H9 (cell line): Measurements from ENCODE around the gene CNNM2. TPM values are rescaled to one million over a fixed set of nuclear protein-coding genes. Genes with fewer than 3 reads are reported as not detected.

Source experiments
- DNase-seq: peaks from one replicate; pipeline ENCODE4 v3.0.0-alpha.2; 2017
- H2AFZ ChIP-seq: one replicate; pipeline ENCODE4 v1.6.1; 2013; ENCODE audit warnings: mild to moderate bottlenecking, low read length, control low read depth, moderate library complexity
- H2AK5ac ChIP-seq: 2 replicates; pipeline ENCODE4 v1.6.1; 2013; ENCODE audit warnings: low read length, control low read depth, mixed read lengths; ENCODE audit not compliant: insufficient read length
- H2BK120ac ChIP-seq: one replicate; pipeline ENCODE4 v1.6.1; 2013; ENCODE audit warnings: low read depth, mild to moderate bottlenecking, low read length, control low read depth, inconsistent platforms; ENCODE audit not compliant: poor library complexity, severe bottlenecking
- H2BK12ac ChIP-seq: 2 replicates; pipeline ENCODE4 v1.6.1; 2013; ENCODE audit warnings: low read length, control low read depth, mixed read lengths, low read depth; ENCODE audit not compliant: insufficient read length
- H2BK15ac ChIP-seq: 2 replicates; pipeline ENCODE4 v1.6.1; 2013; ENCODE audit warnings: low read depth, low read length, control low read depth
- H2BK20ac ChIP-seq: one replicate; pipeline ENCODE4 v1.6.1; 2013; ENCODE audit warnings: low read depth, mild to moderate bottlenecking, low read length, control low read depth, inconsistent platforms; ENCODE audit not compliant: poor library complexity, severe bottlenecking
- H2BK5ac ChIP-seq: 2 replicates; pipeline ENCODE4 v1.6.1; 2013; ENCODE audit warnings: low read length, control low read depth, mixed read lengths; ENCODE audit not compliant: insufficient read length
- H3K14ac ChIP-seq: 2 replicates; pipeline ENCODE4 v1.6.1; 2013; ENCODE audit warnings: low read length, control low read depth; ENCODE audit not compliant: insufficient read depth
- H3K18ac ChIP-seq: 2 replicates; pipeline ENCODE4 v1.6.1; 2013; ENCODE audit warnings: low read depth, mild to moderate bottlenecking, mixed read lengths, low read length, control low read depth; ENCODE audit not compliant: insufficient read length
- H3K23ac ChIP-seq: 2 replicates; pipeline ENCODE4 v1.6.1; 2013; ENCODE audit warnings: low read length, control low read depth, mixed read lengths, low read depth; ENCODE audit not compliant: insufficient read length
- H3K23me2 ChIP-seq: 2 replicates; pipeline ENCODE4 v1.6.1; 2013; ENCODE audit warnings: low read depth, mild to moderate bottlenecking, mixed read lengths, low read length, control low read depth; ENCODE audit not compliant: insufficient read length, poor library complexity, severe bottlenecking
- H3K27ac ChIP-seq: 2 replicates; pipeline ENCODE4 v1.5.1; 2013; ENCODE audit warnings: low read length, control low read depth, mixed read lengths, low read depth; ENCODE audit not compliant: insufficient read length
- H3K27me3 ChIP-seq: 2 replicates; pipeline ENCODE4 v1.6.1; 2013; ENCODE audit warnings: low read length, control low read depth, inconsistent platforms; ENCODE audit not compliant: insufficient read depth
- H3K4ac ChIP-seq: 2 replicates; pipeline ENCODE4 v1.6.1; 2013; ENCODE audit warnings: low read depth, mild to moderate bottlenecking, control low read depth, inconsistent platforms, low read length, moderate library complexity
- H3K4me1 ChIP-seq: 2 replicates; pipeline ENCODE4 v1.6.1; 2013; ENCODE audit warnings: low read length, control low read depth, inconsistent platforms; ENCODE audit not compliant: insufficient read depth
- H3K4me2 ChIP-seq: 2 replicates; pipeline ENCODE4 v1.6.1; 2013; ENCODE audit warnings: low read length, control low read depth, mixed read lengths; ENCODE audit not compliant: insufficient read length, insufficient read depth
- H3K56ac ChIP-seq: 2 replicates; pipeline ENCODE4 v1.6.1; 2013; ENCODE audit warnings: low read depth, mild to moderate bottlenecking, mixed read lengths, low read length, control low read depth; ENCODE audit not compliant: insufficient read length
- H3K79me1 ChIP-seq: 2 replicates; pipeline ENCODE4 v1.6.1; 2013; ENCODE audit warnings: low read depth, mild to moderate bottlenecking, moderate library complexity, low read length, control low read depth, inconsistent platforms; ENCODE audit not compliant: insufficient read depth, poor library complexity, severe bottlenecking
- H3K79me2 ChIP-seq: 2 replicates; pipeline ENCODE4 v1.6.1; 2013; ENCODE audit warnings: low read length, control low read depth, inconsistent platforms; ENCODE audit not compliant: insufficient read depth
- H3K9ac ChIP-seq: 2 replicates; pipeline ENCODE4 v1.6.1; 2013; ENCODE audit warnings: low read length, control low read depth, mixed read lengths; ENCODE audit not compliant: insufficient read length; ENCODE audit errors: extremely low read depth
- H3K9me3 ChIP-seq: one replicate; pipeline ENCODE4 v1.6.1; 2013; ENCODE audit warnings: low read depth, low read length, inconsistent platforms; ENCODE audit not compliant: control insufficient read depth
- H3T11ph ChIP-seq: one replicate; pipeline ENCODE4 v1.6.1; 2013; ENCODE audit warnings: mild to moderate bottlenecking, low read length, control low read depth, inconsistent platforms
- H4K20me1 ChIP-seq: one replicate; pipeline ENCODE4 v1.6.1; 2013; ENCODE audit not compliant: control insufficient read depth, insufficient read length, insufficient read depth
- H4K5ac ChIP-seq: 2 replicates; pipeline ENCODE4 v1.6.1; 2013; ENCODE audit warnings: low read depth, mild to moderate bottlenecking, mixed read lengths, low read length, control low read depth; ENCODE audit not compliant: insufficient read length
- H4K8ac ChIP-seq: replicated peaks from 2 replicates; pipeline ENCODE4 v1.6.1; 2013; ENCODE audit warnings: low read length, control low read depth, mixed read lengths, low read depth; ENCODE audit not compliant: insufficient read length
- H4K91ac ChIP-seq: 2 replicates; pipeline ENCODE4 v1.6.1; 2013; ENCODE audit warnings: low read depth, mild to moderate bottlenecking, moderate library complexity, mixed read lengths, low read length, control low read depth; ENCODE audit not compliant: insufficient read length
- H3K27ac Mint-ChIP-seq, 3 experiments: 2 replicates in 2 of 3; 3 replicates in 1 of 3; pipeline ENCODE4 v1.8.0; 2020 to 2021; ENCODE audit warnings: mixed read lengths in 3 of 3, mild to moderate bottlenecking in 1 of 3, moderate library complexity in 1 of 3
- H3K27me3 Mint-ChIP-seq: 2 replicates; pipeline ENCODE4 v1.8.0; 2021; ENCODE audit warnings: low read depth, mild to moderate bottlenecking, moderate library complexity, mixed read lengths
- H3K36me3 Mint-ChIP-seq, 3 experiments: 2 replicates in 2 of 3; 3 replicates in 1 of 3; pipeline ENCODE4 v1.8.0; 2020 to 2021; ENCODE audit warnings: low read depth in 3 of 3, mixed read lengths in 3 of 3; ENCODE audit not compliant: insufficient read depth in 1 of 3
- H3K4me1 Mint-ChIP-seq, 2 experiments: 2 replicates each; pipeline ENCODE4 v1.8.0; 2020; ENCODE audit warnings: mixed read lengths in 2 of 2
- H3K4me3 Mint-ChIP-seq, 2 experiments: 2 replicates in 1 of 2; 3 replicates in 1 of 2; pipeline ENCODE4 v1.8.0; 2020 to 2021; ENCODE audit warnings: mild to moderate bottlenecking in 2 of 2, mixed read lengths in 2 of 2, moderate library complexity in 1 of 2
- H3K9me3 Mint-ChIP-seq, 2 experiments: 2 replicates in 1 of 2; 3 replicates in 1 of 2; pipeline ENCODE4 v1.8.0; 2020; ENCODE audit warnings: mild to moderate bottlenecking in 2 of 2, mixed read lengths in 2 of 2, moderate library complexity in 1 of 2
- CTCF ChIP-seq: fragments of 200-600 bp; sonication (generic); conservative IDR thresholded peaks from 3 replicates; pipeline ENCODE4 v1.8.0; 2021; ENCODE audit warnings: antibody characterized with exemption, mild to moderate bottlenecking
- WGBS: extraction: QIAGEN DNeasy Blood & Tissue Kit; methylation state at CpG from one replicate; pipeline ENCODE4 v1.1.7; 2013; ENCODE audit warnings: missing lambda C conversion rate, low lambda C conversion rate, mixed read lengths; ENCODE audit not compliant: insufficient read length; ENCODE audit errors: extremely low coverage; 5-methylcytosine and 5-hydroxymethylcytosine counted together
- total RNA-seq: library from RNA; stranded (reverse); gene quantifications from 2 replicates; pipeline ENCODE4 v1.2.1, GENCODE V29; 2021

Gene CNNM2
- total RNA-seq, 1 experiment from 2014 or later: 17.5 TPM

DNA sequence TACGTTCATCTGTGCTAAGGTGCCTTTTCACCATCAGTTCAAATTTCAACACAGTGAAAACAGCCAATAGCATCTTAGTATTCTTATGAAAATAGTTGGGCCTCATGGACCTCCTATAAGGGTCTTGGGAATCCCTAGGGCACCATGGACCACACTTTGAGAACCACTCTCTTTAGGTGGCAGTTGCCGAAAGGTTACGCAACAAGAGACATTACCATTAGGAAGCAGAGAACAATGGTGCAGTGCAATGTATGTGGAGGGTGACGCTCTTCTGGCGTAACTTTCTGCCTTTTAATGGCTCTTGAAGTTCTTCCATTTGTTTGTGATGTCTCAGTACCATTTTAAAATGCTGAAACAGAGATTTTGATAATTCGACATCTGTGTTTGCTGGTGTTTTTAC lies 131.1 kb downstream of the CNNM2 start:
- Histone ChIP-seq H2BK12ac (no peak overlapping the region), H2BK15ac (no peak overlapping the region), H3K9ac (no peak overlapping the region), H2BK20ac (no peak overlapping the region), H3K23ac (no peak overlapping the region), H3K27me3 (no peaks in the 10 kb centered on the region), H3K56ac (no peak overlapping the region), H3K14ac (no peak overlapping the region), H2AK5ac (no peak overlapping the region), H3K9me3 (no peaks in the 10 kb centered on the region), H2AFZ (no peak overlapping the region), H3K23me2 (no peaks in the 10 kb centered on the region), H2BK120ac (no peak overlapping the region), H3K4ac (no peak overlapping the region), H4K91ac (no peak overlapping the region), H3K4me1 (peaks cover 2% of the 10 kb centered on the region; the same call in 1 of the 2 replicates), H4K20me1 (no peaks in the 10 kb centered on the region), H4K5ac (no peak overlapping the region), H3K79me1 (no peaks in the 10 kb centered on the region), H2BK5ac (no peak overlapping the region), H3K18ac (no peak overlapping the region), H3K4me2 (no peak overlapping the region), H3K27ac (no peak overlapping the region), H4K8ac (no peak overlapping the region), H3K79me2 (no peaks in the 10 kb centered on the region), H3T11ph (no peak overlapping the region)
- WGBS: no CpG with 5 or more reads among the region's 6 CpGs
- Mint-ChIP-seq H3K36me3 (peaks cover 0 to 3% (median 0%) of the 10 kb centered on the region in 3 experiments; a peak in 1 of 7 replicates), H3K4me3 (no peak overlapping the region), H3K4me1 (peaks cover 17 to 18% of the 10 kb centered on the region in 2 experiments), H3K27me3 (no peaks in the 10 kb centered on the region), H3K27ac (no peak overlapping the region), H3K9me3 (no peaks in the 10 kb centered on the region)
- no peak for TF ChIP-seq CTCF
- DNase-seq: no peak
